Measurements from ENCODE around the gene RSPH6A.

RSPH6A gene

DNA sequence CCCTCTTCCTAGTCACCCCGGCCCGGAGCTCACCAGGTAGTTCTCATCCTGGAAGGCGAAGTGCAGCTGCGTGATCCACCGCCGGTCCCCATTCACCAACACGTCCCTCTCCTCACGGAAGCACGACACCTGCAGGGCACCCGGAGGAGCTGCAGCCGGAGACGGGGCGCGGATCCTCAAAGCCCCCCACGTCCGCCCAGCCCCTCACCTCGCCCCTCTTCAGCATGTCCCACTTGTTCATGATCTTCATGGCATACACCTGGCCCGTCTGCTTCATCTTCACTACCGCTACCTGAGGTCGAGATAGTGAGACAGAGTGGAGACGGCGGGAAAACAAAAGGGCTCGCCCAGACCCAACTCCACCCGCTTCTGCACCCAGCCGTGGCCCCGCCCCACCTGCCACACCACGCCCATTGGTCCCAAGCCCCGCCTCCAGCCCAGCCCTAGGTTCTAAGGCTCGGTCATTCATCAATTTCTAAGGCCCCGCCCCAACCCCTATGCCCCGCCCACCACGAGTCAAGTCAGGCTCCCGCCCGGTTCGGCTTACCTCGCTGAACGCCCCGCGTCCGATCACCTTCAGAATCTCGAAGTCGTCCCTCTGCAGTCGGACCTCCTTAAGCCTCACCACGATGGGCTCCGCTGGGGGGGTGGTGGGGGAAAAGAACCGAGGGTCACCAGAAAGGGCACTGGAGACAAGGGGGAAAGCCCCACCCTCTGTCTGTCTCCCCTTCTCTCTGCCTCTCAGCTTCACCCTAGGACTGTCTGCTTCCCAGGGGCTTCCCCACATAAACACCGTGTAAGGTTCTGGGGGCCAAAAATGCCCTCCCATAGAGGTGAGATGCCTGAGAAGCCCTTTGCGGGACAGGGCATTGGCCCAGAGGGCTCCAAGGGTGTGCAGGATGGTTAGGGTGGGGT, 35.6 kb downstream of the RSPH6A start:
- DNase-seq = no peak

DNA sequence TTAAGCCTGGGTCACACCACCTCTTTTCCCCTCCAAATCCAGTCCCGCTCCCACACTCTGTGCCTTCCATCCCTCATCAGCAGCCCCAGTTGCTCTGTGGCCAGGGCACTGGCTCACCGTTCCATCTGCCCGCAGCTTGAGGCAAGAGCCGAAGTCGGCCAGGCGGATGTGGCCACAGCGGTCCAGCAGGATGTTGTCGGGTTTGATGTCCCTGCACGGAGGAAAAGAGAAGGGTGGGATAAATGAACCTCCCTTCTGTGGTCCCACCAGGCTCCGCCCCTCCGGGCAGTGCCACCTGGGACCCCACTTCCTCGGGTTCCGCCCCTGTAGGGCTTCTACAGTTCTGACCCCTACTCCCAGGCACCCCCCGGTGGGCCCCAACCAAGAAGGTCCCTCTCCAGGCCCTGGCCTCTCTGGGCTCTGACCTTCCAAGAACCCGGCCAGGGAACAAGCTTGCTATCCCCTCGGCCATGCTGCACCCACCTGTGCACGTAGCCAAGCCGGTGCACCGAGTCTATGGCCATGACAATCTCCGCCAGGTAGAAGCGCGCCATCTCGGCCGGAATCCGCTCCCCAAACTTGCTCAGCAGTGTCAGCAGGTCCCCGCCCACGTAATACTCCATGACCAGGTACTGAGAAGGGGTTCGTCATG, 37.0 kb downstream of the RSPH6A start:
- DNase-seq = no peak

DNA sequence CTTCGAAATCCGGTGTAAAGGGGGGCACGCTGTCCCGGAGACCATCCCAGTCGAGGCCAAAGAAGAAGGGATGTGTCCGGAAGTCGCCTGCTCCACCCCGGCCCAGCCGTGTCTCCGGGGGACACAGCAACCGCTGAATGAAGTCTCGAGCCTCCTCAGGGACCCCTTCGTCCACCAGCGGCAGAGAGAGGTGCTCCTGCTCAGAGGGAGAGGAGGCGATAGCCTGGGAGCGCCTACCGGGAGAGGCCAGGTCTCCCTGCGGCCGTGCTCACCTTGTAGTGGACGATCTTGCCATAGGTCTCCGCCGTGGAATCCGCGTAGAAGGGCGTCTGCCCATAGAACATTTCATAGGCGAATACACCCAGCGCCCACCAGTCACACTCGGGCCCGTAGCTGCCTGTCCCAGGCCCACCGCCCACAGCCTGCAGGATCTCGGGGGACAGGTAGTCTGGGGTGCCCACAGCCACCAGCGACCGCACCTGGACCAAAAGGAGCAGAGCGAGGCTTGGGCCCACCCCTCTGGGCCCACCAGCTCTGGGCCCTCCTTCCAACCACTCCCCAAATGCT, 37.6 kb downstream of the RSPH6A start:
- DNase-seq = no peak

DNA sequence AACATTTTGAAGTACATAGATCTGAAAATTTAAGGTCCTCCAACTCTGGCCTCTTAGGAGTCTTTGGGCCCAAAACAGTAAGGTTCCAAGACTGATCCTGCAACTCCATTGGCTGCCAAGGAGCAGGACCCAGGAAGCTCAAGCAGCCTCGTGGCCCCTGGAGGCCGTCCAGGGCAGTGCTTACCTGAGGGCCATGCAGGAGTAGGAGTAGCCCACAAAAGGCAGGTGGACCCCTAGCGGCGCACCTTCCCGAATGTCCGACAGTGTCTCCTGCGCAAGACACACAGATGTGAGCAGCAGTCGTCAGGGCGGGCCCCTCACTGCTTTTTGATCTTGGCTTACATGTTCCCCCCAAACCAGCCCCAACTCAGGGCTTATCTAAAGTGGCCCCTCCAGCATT, 40.3 kb downstream of the RSPH6A start:
- no peak for DNase-seq

DNA sequence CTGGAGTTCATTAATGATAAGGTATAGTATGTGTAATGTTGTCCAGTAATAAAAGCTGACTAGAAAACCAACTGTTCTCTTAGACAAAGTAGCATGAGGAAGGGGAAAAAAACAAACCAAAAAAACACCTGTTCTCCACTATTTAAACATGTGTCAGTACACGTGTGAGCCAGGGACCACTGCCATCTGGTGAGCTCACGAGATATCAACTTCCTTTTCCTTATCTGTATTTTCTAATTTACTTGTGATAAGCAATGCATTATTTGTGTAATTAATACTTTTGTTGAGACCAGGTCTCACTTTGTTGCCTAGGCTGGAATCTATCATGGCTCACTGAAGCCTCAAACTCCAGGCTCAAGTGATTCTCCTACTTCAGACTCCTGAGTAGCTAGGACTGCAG, 41.7 kb downstream of the RSPH6A start:
- DNase-seq = no peak

DNA sequence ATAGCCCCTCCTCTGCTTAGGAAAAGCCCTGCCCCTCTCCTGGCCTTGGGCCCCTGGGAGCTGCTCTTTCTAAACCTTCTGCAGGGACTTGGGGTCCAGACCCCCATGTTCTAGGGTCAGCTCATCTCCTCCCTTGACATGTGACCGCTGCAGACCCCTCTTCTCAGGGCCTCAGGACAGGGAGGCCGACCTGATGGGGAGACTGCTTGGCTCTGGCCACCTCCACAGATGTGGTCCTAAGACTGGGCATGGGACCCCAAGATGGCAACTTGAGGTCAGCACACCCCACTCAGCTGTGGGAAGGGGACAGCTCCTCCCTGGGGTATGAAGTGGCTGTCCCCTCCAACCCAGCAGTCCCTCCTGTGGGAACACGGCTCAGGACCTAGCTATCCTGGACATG, 42.2 kb downstream of the RSPH6A start:
- DNase-seq = no peak

DNA sequence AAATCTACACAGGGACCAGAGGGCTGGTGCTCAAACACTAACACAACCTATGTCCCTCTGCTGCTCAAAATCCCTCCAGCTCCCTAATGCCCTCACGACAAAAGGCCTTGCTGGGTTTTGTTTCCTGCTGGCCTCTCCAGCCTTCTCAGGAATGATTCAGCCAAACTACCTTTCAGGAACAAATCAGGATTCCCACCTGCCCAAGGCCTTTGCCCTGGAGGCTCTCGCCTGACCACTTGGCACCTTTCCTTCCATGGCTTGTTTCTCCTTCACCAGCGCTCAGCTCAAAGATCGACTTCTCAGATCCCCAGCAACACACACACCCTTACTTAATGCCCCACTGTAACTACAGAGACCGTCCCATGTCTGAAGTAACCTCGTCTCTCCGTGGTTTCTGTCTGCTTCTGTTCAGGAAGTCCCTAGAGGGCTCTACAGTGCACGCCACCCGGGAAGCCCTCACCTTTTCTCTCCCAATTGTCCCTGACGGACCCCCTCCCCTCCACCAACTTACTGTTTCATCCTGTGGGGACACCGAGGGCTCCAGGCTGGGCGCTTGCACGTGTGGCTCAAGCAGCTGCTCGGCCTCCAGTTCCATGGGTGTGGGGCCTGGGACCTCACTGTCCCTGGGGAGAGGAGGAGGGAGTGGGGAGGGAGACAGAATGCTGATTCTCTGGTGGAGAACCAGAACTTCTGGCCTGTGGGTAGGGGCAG, 42.8 kb downstream of the RSPH6A start:
- no peak for DNase-seq

DNA sequence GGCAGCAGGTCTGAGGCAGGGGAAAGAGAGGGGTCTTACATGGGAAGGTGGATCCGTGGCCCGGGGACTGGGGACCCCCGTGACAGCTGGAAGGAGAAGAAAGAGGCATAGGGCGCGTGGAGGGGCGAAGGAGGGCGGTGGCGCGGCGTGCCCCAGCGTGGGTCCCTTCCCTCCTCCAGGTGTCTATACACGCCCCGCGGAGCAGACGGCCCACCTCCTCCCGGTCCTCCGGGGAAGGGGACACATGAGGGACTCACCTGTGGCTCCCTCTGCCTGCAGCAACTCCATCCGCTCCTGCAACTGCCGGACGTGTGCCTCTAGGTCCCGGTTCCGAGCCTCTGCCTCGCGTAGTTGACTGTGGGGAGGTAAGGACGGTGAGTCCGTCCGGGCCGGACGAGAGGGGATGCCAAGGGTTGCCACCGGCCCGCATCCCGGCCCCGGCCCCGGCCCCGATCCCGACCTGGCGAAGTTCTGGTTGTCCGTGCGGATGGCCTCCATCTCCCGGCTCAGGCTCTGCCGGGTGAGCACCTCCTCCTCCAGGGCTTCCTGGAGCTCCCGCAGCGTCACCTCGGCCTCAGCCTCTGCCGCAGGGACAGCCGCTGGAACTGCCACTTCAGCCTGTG, 43.7 kb downstream of the RSPH6A start:
- no peak for DNase-seq

DNA sequence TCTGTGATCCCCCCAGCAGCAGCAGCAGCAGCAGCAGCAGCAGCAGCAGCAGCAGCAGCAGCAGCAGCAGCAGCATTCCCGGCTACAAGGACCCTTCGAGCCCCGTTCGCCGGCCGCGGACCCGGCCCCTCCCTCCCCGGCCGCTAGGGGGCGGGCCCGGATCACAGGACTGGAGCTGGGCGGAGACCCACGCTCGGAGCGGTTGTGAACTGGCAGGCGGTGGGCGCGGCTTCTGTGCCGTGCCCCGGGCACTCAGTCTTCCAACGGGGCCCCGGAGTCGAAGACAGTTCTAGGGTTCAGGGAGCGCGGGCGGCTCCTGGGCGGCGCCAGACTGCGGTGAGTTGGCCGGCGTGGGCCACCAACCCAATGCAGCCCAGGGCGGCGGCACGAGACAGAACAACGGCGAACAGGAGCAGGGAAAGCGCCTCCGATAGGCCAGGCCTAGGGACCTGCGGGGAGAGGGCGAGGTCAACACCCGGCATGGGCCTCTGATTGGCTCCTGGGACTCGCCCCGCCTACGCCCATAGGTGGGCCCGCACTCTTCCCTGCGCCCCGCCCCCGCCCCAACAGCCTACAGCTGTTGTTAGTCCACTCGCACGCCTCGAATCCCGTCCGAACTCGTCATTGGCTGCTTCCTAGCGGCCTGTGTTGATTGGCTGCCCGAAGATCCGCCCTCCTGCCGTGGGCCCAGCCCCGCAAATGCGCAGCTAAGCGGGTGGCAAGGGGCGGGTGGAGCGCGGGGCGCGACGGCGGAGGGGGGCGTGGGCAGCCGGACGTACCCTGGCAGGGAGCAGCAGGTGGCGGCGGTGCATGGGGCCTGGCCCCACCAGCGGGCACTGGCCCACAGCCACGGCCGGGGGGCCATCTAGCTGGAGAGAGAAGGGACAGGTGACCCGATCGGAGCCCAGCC, 44.7 kb downstream of the RSPH6A start:
- peak; percentile 99 for DNase-seq

DNA sequence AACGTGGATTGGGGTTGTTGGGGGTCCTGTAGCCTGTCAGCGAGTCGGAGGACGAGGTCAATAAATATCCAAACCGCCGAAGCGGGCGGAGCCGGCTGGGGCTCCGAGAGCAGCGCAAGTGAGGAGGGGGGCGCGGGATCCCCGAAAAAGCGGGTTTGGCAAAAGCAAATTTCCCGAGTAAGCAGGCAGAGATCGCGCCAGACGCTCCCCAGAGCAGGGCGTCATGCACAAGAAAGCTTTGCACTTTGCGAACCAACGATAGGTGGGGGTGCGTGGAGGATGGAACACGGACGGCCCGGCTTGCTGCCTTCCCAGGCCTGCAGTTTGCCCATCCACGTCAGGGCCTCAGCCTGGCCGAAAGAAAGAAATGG, 45.3 kb downstream of the RSPH6A start:
- DNase-seq = no peak

DNA sequence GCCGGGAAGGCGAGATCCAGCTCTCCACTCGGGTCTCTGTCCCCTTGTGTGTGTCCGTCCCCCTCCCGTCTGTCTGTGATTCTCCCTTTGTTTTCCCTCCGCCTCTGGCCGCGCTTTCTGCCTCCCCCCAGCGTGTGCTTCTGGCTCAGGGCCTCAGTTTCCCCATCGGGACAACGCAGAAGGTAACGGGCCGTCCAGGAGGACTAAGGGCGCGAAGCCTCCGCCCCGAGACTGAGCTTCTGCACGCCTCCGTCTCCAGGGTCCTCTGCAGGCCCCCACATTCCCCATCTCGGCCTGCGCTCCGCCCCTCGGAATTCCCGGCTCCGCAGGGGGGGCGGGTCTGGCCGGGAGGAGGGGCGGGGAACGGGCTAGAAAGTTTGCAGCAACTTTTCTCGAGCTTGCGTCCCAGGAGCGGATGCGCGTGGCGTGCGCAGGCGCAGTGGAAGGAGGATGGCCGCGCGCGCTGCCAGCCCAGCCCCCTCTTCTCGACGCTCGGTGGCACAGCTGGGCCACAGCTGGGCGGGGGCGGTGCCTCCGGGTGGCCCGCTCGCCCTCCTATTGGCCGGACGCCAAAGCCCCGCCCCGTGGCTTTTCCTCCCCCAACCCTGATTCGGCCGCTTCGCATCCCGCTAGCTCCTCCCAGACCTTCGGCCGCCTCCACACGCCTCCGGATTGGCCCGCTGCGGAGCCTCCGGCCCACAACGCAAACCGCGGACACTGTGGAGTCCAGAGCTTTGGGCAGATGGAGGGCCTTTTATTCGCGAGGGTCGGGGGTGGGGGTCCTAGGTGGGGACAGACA, 45.9 kb downstream of the RSPH6A start, which contains the start of gene SIX5:
Gene SIX5 (minus strand): TSS at position 269 of the 799 bp plus-strand sequence. CDS start 408 bp downstream, outside the sequence.
- peak; percentile 98 for DNase-seq

DNA sequence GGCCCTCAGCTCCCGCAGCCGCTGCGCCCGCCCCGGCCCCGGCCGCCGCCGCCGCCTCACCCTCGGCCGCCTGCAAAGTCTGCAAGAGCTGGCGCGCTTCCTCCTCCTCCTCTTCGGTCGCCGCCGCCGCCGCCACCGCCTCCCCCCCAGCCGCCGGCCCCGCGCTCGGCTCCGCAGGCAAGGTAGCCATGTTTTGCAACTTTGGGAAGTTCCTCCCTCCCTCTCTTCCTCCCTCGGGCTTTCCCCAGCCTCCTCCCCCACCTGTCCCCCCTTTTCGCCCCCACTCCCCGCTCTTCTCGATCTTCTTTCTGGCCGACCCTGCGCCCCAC, 46.5 kb downstream of the RSPH6A start:
- DNase-seq = no peak

DNA sequence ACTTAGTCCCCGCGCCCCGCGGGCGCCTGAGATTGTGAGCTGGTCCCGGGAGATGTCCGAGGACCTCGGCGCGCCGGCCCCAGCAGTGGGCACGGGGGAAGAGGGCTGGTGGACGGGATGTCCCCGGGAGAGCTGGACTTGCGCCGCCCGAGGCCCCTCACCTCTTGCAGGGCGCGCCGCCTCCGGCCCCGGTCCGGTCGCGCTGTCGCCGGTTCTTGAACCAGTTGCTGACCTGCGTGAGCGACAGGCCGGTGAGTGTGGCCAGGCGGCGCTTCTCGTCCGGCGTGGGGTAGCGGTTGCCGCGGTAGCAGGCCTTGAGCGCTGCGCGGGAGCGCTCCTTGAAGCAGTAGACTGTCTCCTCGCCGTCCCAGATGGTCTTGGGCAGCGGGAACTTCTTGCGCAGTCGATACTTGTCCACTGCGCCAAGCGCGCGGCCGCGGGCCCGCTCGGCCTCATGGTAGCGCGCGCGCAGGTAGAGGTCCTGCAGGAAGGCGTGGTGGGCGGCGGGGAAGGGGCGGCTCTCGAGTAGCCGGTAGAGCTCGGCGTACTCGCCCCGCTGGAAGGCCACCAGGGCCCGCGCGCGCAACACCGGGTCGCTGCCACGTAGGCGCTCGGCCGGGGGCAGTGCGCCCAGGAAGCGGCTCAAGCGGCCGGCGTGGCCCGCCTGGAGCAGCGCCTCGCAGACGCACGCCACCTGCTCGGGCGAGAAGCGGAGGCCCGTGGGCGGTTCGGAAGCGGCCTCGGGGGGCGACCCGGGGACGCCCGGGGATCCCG, 47.0 kb downstream of the RSPH6A start:
- DNase-seq = no peak

DNA sequence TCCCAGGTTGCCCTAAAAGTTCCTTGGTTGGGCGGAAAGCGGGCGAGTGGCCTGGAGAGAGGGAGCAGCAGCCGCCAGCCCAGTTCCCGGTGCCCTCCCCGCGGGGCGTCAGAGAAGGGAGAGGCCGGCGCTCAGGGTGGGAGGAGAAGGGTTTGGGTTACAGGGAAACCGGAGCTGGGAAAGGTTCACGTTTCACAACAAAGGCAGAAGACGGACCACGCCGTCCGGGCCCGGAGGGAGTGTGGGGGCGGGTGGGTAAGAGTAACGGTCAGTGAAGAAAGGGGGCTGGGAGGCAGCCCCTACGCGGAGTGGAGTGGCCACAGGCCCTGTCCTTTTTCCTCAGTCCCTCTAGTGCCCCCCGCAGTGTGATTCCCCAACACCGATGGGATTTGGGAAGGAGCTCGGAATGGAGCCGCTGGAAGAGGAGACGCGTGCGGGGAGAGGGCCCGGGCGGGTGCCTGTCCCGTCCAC, 47.7 kb downstream of the RSPH6A start:
- peak; percentile 79 for DNase-seq

DNA sequence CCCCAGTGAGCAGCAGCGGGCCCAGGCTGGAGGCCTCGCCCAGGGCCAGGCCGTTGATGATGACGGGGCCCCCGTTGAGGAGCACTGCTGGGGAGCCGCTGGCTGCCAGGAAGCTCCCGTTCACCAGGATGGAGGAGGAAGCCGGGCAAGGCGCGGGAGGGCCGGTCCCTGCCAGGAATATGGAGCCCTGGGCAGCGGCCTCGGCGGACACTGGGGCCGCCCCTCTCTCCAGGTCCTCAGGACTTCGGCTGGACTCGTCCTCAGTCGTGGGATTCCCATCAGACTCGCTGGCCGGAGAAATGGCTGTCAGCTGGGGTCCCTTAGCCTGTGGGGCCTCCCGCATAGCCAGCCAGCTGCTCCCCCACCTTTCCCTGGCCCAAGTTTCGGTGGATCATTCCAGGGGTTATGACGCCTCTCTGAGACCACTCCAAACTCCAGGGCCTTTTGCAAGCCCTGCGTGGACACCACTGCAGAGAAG, 48.2 kb downstream of the RSPH6A start:
- no peak for DNase-seq

DNA sequence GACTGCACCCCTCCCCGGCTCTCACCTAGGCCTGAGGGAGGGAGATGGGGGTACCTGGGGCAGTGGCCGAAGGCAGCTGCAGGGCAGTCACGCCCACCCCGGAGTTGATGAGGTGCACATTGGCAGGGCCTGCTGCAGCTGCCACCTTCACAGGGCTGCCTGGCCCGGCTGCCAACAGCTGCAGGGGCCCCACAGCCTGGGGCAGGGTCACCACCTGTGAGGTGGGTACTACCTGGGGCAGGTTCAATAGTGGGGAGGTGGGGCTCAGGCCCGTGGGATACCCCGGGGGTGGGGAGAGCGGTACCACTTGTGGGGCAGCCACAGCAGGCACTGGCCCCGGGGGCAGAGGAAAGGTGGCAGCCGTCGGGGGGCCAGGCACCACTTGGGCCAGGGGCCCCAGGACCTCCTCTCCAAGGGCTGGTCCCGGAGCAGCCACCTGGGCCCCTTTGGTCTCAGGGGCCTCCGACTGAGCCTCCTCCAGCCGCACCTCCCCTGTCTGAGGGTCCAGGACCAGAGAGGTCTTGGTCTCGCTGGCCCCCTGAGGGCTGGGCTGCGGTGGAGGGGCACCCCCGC, 48.7 kb downstream of the RSPH6A start:
- DNase-seq = no peak

DNA sequence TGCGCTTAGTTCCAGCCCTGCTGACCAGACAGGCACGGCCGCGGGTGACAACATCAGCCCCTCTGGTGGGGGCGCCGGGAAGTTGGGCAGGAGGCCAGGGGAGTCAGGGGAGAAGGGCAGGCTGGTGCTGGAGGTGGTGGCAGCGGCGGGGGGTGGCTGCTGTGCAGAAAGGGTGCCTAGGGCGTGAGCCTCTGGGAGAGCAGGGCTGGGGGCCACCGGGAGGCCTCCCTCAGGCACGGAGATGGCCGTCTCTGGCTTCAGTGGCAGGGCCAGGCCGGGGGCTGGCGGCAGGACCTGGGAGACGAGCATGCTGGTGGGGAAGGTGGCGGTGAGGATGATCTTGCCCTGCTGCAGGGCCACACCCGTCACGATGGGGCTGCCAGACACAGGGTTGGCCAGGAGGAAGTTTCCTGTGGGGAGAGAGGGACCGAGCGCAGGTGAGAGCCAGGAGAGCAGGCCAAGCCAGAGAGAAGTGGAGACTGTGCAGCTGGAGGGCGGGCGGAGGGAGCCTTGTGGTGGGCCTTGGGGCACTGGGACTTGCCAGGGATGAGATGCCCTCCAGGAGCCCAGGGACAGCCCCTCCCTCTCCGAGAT, 49.3 kb downstream of the RSPH6A start:
- DNase-seq = no peak

DNA sequence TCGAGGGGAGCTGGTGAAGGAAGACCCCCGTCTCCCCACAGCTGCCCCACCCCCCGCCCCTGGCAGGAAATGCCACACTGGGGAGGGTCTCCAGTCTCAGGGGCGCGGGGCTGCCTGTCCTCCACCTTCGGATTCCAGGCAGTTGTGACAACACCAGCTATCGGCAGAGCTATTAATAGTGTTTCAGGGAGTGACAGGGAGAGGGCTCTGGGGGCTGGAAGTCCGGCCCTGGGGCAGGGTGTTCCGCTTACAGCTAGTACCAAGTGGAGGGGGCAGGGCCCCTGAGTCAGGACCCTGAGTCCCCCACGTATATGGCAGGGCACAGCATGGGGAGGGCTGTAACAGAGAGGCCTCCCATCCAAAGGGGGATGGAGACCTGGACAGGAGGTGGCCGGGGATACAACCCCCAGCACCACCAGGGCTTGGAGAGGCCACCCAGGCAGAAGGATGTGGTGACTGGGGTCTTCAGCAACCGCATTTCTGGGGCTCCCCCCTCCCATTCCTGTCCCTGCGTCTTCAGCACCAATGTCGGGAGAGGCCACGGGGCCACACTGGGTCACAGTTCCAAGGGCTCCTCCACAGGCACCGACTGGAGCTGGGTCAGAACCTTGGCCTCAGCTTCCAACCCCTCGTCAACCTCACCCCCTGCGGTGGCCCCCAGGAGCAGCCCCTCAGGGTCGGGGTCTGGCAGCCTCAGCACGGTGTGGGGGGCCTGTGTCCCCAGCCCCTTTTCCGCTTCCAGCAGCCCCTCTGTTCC, 50.0 kb downstream of the RSPH6A start:
- no peak for DNase-seq
